HTERT RPE-1 (cell line): Measurements from ENCODE around the gene MAP2K6.

Source experiments
- in situ Hi-C: fragments of 300-500 bp; cut with MboI; formaldehyde crosslinking; loops from 4 replicates; pipeline ENCODE4 v1.14.3; 2020; ENCODE audit warnings: low sequenced_read_pairs

Gene MAP2K6

DNA sequence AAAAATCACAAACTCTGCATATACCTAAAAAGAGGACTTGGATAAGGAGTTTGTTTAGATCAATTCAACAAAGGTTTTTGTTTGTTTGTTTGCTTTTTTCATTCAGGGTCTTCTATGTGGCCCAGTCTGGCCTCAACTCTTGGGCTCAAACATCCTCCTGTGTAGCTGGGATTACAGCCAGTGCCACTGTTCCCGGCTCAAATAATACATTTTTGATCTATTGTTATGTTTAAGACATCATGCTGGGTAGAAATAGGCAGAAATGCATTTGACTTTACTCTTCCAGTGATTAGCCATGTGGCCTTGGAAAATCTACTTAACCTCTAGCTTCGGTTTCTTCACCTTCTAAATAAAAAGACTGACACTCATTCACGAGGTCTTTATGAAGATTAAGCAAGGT, 11.5 kb downstream of the MAP2K6 start:
- in situ Hi-C loops = no loop called here

DNA sequence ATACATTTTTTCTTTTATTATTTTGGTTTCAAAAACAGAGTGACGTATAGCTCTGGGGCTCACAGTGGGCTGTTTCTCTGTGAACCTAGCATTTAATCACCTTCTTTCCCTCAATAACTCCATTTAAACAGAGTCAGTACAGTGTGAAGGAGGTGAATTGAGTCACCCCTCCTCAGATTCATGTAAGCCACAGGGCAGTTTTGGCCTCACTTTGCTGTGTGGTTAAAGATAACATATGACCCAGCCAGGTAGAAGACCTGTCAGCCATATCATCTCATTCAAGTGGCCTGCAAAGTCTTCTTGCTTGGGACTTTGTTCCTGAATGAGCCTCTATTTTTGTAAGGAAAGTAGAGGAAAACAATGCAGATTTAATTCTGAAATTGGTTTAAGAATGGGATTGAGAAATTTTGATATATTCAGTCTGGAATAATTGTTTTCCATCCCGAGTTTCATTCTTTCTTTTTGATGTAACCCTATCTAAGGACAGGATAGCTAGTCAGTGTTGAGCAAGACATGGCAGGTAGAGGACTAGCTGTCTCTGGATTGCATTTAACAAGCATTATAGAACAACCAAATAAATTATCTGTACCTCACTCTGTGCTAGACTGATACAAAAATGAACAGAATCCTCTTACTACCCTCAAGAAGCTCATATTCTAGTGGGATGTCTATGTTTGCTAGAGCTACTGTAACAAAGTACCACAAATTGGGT, 13.1 kb downstream of the MAP2K6 start:
- in situ Hi-C loops = no loop called here

DNA sequence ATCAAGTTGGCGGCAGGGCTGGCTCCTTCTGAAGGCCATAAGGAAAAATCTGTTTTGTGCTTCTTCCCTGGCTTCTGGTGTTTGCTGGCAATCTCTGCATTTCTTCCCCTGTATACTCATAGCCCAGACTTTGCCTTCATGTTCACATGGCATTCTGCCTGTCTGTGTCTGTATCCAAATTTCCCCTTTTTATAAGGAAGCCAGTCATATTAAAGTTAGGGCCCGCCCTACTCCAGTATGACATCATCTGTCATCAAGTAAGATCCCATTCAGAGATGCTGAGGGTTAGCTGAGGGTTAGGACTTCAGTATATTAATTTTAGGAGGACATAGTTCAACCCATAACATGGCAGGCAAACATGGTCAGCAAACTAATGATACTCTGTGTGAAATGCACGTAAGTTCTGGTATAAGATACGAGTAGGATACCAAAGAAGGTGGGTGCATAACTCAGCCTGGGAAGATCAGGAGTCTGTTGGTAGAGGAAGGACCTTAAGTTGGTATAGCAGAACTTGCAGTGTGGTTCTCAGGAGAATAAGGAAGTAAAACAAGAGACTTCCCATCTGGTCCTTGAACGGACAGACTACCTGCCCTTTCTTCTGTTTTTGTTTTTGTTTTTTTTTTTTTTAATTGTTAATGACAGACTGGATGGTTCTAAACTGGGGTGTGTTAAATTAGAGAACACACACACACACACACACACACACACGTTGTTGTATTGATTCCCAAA, 13.9 kb downstream of the MAP2K6 start:
- in situ Hi-C loops = no loop called here

DNA sequence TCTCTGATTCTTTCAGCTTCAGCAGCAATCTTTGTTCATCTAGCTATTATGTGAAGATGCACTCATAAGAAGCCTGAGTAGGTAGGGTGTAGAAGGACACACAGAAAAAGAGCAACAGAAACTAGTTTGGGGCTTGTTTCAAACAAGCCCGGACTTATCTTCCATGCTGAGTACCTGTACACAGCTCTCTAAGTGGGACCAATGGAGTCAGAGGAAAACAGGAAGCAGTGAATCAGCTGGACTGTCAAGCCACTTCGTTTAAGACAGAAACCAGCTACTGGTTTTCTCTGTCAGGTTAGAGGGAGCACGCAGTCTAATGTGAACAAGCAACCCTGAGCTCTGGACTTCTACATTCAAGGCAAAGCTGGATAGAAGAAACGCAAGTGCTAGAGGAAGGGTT, 16.0 kb downstream of the MAP2K6 start:
- in situ Hi-C loops = no loop called here

DNA sequence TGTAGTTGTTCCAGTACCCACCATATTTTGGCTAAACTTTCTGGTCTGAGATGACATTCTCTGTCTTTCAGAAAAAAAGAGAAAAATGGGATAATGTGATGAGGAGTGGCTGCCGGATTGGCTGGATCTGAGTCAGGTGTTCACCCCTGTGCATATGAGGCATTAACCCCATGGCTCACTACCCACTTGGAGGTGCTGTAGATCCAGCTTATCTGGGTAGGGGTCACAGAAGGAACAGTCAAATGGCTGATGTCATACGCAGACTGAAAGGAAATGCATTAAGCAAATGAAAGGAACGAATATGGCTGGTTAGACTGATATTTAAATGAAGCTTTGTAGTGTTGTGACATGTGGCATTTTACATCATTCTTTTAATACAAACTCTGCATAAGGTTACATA, 17.3 kb downstream of the MAP2K6 start:
- in situ Hi-C loops = no loop called here

DNA sequence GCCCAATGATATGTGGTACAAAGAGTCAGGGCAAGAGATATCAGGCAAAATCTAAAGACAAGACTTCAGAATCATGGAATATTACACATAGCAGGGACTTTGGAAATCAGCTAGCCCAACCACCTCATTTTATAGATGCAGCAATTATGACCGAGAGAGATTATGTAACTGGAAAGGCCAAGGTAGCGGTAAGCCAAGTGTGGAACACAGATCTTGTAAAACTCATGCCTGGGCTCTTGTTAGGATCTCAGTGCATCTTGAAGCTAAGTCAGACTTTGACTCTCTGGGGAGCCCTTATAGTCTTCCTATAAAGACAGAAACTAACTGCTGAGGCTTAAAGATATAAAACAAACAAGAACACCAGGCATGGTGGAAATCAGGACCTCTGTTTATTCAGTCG, 18.6 kb downstream of the MAP2K6 start:
- in situ Hi-C loops = no loop called here

DNA sequence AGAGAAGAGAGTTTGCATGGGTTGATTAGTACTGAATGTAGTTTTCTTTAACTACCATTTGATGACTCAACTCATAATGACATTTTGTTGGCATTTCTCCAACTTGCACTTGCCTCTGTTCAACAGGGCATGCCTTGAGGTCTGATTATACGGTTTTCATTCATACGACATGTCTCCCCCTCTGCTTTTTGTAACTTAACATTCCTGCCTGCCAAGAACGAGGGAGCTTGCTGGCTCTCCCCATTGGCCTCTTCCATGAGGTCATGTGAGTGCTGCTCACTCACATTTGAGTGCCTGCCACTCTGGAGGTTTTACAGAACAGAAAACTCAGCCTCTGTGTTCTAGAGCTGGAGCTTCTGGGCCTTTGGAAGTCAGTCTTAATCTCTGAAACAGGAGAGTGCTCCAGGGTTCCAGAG, 19.7 kb downstream of the MAP2K6 start:
- in situ Hi-C loops = no loop called here

DNA sequence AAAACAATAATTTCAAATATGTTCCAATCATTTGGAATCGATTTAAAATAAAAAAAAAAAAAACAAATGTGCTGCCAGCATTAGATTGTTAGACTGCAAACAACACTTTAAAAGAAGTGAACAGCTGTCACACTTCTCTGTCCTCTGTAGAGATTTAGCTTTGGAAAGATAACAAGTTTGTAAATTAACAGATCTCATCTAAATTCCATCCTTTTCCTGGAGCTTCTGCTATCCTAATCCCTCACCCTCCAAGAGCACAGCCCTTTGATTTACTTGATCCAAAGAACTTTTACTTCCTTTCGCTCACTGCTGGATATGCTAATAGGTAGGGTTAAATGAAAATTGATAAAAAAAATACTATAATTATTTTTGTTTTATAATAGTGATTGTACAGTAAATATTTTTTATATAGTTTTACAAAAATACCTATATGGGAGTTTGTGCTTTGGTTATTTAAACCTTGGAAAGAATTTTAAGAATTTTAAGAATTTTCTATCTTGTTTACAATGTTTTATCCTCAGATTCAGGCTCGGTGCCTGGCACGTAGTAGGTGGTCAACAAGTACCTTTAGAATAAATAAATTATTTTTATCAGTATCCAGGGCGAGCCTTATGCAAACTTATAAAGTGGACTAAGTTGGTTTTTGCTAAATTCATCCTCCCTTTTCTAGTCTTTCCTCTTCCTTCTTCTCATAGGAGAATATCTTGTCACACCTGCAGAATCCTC, 21.6 kb downstream of the MAP2K6 start:
- in situ Hi-C loops = no loop called here

DNA sequence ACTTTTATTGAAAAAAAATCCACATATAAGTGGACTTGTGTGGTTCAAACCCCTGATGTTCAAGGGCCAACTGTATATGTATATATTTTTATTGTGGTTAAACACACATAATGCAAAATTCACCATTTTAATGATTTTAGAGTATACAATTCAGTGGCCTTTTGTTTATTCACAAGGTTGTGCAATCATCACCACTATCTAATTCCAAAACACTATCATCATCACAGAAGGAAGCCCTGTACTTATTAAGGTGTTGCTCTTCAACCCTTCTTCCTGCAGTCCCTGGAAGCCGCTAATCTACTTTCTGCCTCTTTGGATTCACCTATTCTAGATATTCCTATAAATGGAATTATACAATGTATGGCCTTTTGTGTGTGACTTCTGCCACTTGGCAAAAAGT, 23.0 kb downstream of the MAP2K6 start:
- in situ Hi-C loops = no loop called here

DNA sequence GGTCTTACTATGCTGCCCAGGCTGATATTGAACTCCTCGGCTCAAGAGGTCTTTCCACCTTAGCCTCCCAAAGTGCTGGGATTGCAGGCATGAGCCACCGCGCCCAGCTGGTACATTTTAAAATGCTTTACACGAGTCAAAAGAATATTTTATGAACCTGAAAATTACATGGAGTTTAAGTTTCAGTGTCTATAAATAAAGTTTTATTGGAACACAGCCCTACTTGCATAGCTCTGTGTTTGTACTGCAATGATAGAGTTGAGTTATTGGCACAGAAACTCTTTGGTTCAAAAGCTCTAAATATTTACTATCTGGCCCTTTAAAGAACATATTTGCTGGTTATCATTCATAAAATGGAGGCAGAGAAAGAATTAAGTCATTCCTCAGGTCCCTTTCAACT, 24.3 kb downstream of the MAP2K6 start:
- in situ Hi-C loops = no loop called here

DNA sequence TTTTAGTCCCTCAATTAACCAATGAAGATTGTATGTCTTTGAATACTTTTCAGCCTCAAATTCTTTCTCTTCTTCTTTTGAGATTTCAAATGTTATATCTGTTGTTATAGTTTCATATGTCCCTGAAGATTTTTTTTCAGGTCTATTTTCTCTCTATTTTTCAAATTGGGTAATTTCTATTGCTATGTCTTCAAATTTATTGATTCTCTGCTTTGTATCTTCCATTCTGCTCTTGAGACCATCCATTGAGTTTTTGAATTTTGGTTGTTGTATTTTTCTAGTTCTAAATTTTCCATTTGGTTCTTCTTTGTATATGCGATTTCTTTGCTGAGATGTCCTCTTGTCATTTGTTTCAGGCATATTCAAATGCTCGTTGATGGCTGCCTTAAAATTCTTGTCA, 26.7 kb downstream of the MAP2K6 start:
- in situ Hi-C loops = no loop called here

DNA sequence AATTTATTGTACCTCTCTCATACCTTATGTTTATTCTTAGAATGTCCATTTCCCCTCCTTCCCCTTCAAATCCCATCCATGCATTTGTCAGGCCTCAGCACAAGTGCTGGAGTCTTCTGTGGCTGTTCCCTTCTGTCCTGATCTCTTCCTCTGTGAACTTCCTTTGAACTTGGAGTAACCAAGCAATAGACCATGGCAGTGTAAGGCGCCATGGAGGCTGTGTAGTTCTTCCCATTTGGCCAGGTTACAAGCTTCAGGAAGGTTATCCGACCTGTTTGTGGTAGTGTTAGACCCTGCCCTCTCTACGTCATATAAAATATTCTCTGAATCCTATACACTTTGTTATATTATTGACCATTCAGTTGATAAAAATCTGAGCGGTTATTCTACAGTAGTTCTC, 28.6 kb downstream of the MAP2K6 start:
- in situ Hi-C loops = no loop called here

DNA sequence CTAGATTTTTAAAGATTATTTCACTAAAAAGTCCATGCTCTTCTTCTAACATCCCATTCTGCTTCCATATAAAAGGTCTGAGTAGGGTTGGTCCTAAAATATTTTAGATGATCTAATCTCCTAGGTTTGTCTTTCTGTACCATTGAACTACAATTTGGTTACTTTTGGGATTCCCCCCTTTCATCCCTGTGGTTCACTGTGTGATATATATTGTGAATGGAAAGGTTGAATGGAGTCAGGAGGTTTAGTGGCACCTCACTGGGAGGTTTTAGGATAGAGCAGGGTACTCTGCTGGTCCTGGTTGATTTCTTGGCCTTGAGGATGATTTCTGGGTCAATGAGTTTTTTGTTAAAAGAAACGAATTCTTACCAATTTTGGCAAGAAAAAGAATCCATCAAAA, 29.5 kb downstream of the MAP2K6 start:
- in situ Hi-C loops = no loop called here

DNA sequence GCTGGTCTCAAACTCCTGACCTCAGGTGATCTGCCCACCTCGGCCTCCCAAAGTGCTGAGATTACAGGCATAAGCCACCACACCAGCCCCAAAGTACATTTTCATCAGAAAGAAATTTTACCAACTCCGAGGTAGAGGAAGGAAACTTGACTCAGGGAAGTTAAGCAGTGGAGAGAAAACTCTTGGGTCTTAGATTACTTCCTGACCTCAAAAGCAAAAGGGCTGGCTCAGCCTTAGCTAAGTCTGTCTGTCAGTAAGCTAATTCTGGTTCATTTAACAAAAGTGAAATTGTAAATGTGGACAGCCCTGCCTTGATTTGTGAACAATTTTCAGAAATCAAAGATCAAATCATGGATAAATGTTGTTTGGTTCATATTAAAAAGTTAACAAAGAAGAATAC, 30.6 kb downstream of the MAP2K6 start:
- in situ Hi-C loops = no loop called here

DNA sequence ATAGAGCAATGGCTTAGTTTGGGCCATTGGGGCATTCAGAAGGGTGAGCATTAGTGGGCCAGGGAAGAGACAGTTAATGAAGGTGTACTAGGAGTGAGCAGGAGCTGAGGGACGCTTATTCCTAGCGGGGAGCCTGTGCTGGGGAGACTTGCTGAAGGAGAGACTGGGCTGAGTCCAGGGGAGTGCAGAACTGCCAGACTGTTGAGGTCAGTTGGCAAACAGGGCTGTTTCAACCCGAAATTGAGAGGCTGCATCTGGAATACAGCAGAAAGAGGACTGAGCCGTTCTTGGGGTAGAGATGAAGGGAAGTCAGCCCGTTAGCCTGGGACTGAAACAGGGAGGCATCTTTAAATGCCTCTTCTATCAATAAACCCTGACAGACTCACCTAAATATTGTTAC, 33.2 kb downstream of the MAP2K6 start:
- in situ Hi-C loops = no loop called here

DNA sequence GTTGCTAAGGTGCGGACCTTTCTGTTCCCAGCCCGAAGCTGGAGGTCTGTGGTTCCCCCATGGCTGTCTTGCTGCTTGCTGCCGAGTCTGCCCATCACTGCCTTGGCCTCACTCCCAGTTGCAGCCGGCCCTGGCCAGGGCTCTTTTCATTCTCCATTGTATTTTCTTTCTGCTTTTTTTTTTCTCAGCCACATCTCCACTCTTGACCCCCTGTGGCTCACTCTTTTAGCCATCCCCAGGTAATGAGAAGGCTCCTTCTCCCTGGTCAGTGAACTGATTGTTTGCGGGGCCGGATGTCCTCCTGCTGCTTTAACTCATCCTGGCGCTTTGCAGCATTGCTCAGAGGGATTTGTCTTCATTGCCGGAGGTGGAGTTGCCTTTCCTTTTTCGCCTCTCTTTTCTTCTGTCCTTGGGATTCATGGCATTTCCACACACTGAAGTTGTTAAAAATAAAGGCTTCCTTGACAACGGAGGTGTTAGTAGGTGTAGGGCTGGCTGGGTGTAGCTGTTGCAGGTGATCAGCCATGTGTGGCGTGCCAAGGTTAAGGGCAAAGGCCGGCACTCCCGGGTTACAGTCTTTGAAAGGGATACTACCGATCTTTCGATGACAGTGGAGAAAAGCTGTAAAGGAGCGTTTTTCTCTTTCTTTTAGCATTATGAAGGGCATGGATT, 34.1 kb downstream of the MAP2K6 start:
- in situ Hi-C loops = no loop called here

DNA sequence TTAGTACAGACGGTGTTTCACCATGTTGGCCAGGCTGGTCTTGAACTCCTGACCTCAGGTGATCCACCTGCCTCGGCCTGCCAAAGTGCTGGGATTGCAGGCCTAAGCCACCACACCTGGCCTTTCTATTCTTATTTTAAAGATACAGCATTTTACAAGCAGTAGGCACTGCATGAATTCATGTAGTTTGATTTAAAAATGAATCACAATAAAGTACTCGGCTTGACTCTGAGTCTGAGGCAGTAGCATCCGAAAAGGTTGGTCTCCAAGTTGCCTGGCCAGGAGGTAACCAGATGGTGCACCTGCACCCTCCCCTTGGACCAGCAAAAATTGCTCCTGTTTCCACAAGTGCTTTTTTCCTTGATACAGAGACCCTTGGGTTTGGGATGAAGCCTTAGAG, 35.6 kb downstream of the MAP2K6 start:
- in situ Hi-C loops = no loop called here

DNA sequence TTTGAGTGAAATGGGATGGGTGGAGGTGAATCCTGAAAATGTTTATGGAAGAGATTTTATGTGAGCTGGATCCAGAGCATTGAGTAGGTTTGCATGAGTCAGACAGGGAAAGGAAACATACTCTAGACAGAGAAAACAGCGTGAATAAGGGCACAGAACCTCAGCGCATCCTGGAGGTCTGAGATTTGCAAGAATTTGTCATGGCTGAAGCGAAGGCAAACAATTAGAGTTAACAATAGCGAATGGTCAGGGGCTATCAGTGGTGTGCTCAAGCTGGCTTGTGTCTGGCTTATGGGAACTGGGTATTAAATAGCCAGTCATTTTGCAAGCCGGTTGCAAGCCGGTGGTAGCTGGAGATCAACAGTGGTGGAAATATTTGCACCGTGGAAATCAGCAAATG, 36.4 kb downstream of the MAP2K6 start:
- in situ Hi-C loops = no loop called here

DNA sequence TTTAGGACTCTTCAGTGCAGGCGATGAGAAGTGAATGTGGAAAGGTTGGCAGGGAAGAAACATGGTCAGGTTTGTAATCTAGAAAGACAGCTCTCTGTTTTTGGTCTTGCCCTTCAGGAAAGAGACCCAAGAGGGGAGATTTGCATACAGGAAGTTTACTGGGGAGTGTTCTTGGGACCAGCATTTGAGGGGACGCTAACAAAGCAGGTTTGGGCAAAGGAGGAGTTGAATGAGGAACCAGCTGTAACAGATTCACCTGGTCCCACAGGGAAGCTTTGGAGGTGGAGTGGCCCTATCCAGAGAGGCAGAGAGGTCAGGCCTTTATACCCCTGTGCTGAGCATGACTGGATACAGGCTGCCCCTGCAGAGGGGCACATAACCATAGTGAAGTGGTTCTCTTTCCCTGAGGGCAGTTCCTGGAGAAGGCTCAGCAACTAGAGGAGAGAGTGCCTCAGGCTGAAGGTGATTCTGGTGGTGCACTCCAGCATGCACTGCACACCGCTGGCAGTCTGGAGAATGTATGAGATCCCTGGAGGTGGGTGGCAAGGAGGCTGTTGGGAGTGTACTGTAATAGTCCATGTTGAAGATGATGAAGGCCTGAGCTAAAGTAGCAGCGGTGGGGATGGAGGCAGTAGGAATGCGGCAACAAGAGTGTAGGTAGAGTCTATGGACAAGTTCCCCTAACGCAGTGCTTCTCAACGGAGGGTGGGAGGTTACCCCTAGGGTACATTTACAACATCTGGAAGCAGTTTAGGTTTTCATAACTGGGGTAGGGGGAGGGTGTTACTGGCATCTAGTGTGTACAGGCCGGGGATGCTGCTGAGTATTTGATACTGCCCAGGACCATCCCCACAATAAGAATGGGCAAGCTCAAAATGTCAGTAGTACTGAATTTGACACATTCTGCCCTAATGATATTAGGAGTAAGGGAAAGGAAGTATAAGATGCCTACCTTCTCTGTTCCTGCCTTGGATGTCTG, 37.2 kb downstream of the MAP2K6 start:
- in situ Hi-C loops = no loop called here

DNA sequence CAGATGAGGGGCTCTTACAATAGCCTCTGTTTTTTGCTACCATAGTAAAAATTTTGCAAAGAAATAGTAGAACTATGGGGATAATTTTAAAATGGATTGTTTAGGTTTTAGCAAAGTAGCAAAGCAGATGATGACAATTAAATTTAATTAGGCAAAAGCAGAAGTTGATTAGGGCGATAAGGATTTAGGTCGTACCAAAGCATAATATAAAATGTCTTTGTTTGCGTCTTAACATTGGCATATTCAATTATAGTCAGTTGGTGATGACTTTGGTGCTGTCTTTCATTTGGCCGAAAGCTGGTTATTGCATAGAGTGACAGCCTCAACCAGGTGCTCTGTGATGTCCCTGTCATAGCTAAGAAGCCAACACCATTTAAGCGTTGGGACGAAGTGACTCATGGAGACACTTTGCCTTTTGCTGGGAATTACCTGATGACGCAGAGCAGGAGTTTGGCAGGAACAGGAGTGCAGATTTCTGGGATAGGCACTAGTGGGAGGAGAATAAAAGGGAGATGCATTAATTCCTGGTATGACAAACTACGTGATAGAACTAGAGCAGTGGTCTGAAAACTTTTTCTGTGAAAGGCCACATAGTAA, 38.3 kb downstream of the MAP2K6 start:
- in situ Hi-C loops = no loop called here
